NCI-H146 treated with DMSO at 0.1 percent for 48 hours (cell line): ENCODE data around the gene TRAPPC2L.
"Not testable (repeated sequence)": the region's sequence is repeated elsewhere in the genome, so short reads cannot be mapped to it uniquely, and the experiment has no call there.

ENCODE experiments used
- DNase-seq: peaks from one replicate; lab custom pipeline; 2025; ENCODE audit not compliant: unreplicated experiment; lab: John Stamatoyannopoulos, UW

The TRAPPC2L gene

GRCh38 chr16:88817785-88818574, 38.9 kb upstream of the TRAPPC2L start:
- DNase-seq, result no peak

GRCh38 chr16:88818575-88818874, 38.4 kb upstream of the TRAPPC2L start:
- DNase-seq, result no peak

DNA sequence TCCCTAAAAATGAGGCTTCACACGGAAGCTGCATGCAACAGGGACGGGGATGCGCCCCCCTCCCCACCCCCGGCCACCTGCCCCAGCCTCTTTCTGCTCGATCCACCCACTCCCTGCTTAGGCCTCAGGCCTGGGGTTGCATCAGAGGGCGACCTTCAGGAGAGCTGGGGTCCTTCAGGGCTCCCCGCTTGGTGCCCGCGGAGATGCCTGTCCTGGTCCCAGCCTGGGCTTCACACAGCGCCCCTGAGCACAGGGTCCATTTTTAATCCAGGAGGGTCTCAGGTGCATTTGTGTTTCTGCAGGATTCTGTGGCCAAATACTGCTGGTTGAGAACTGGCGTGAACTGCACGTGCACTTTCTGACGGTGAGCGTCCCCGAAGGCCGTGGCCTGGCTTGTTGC, 37.8 kb upstream of the TRAPPC2L start:
- DNase-seq, result no peak

- no peak for DNase-seq
Observed at GRCh38 chr16:88820385-88821025, 36.4 kb upstream of the TRAPPC2L start.

DNA sequence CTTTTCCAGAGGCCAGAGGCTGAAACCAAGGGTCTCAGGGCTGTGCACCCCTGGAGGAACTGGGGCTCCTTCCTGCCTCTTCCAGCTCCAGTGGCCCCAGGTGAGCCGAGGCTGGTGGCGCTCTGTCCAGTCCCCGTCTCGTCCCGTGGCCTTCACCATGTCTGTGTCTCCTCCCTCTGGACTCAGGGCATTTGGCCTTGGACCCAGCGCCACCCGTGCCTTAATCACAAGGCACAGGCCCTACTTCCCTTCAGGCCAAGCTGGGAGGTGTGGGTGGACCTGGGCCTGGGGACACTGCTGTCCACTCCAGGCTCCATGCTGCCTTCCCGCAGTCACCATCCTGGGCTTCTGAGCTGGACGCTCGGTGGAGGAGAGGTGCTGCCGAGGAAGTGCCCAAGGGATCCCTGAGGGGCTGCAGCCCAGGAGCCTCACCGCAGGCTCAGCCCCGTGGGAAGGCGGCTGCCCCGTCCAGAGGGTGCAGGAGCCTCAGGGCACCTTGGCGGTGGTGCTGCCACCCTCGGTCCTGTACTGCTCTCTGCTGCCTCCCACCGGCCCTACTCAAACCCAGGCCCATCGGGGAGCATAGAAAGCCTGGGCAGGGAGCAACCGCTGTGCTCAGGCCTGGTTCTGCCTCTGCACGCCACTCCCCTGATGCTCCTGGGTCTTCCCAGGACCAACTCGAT, 35.6 kb upstream of the TRAPPC2L start:
- DNase-seq, result no peak

- DNase-seq, result no peak
Observed at GRCh38 chr16:88822281-88823040, 34.5 kb upstream of the TRAPPC2L start.

- not testable (repeated sequence) for DNase-seq
Observed at GRCh38 chr16:88823646-88824045, 33.3 kb upstream of the TRAPPC2L start.

DNA sequence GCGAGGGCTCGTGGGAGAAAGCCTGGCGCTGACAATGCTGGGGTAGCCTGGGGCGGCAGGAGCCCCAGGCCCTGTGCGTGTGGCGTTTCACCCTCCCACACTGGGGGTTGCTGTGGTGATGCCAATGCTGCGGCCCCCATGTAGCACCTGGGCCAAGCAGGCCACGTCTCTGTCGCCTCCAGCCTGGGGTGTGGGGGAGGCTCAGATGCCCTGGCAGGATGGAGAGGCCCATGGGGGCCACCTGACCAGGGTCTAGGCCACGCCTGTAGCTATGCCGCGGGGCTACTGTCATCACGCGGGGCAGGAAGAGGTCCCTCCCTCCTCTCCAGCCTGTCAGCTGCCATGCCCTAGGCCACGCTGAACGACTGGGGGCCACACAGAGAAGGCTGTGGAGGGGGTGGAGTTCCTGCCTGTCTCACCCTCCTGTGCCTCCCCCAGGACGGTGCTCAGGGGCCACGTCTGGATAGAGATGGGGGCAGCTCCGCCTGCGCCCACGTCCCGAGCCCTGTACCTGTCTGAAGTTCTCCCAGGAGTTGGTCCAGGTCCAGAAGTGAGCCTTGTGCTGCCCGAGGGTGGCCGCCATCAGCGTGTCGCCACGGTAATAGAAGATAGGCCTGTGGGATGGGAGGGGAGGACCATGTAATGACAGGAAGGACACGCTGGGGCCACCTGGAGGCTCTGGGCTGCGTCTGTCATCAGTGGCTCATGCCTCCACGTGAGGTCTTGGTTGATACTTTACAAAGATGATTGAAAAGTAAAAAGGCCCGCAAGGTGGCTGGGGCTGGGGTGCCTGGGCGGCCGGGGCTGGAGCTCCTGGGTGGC, 32.5 kb upstream of the TRAPPC2L start:
- DNase-seq, result no peak

- DNase-seq, result no peak
Observed at GRCh38 chr16:88825146-88825545, 31.8 kb upstream of the TRAPPC2L start.

DNA sequence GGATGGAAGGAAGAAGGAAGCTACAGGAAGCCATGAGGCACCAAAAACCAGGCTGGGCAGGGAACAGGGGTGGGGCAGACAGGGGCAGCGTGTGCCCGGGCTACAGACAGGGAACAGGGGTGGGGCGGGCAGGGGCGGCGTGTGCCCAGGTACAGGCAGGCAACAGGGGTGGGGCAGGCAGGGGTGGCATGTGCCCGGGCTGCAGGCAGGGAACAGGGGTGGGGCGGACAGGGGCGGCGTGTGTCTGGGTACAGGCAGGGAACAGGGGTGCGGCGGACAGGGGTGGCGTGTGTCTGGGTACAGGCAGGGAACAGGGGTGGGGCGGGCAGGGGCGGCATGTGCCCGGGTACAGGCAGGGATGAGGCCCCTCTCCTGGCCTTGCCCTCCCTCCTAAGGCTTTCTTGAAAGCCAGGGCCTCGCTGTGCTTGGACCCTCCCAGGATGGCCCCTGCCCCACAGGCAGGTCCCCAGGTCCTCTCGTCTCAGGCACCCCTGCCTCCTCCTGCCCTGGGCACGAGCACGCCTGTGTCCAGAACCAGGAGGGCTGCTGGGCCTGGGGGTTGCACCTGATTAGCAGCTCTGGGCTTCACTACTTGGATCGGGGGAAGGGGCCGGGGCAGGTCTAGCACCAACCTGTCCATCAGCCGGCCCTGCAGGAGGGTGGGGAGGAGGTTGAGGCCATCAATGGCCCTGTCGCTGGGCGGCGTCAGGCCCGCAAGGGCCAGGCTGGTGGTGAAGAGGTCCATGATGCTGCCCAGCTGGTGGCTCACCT, 30.7 kb upstream of the TRAPPC2L start:
- DNase-seq, result no peak

DNA sequence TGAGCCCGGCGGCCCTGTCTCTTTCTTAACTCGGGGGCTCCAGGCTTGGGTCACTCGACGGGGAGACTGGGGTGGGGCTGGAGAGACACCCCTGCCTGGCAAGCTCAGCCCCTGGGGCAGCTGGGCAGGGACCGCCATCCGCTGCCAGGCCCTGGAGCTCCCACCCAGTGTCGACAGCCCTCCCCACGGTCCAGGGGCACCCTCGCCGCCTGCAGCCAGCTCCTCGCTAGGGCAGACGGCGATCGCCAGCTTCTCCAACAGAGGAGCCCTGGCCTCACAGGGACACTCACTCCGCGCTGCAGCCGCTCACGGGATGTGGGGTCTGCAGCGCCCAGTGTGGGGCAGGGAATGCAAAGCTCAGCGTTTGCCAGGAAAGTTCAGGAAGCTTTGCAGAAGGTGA, 29.2 kb upstream of the TRAPPC2L start:
- DNase-seq, result no peak

DNA sequence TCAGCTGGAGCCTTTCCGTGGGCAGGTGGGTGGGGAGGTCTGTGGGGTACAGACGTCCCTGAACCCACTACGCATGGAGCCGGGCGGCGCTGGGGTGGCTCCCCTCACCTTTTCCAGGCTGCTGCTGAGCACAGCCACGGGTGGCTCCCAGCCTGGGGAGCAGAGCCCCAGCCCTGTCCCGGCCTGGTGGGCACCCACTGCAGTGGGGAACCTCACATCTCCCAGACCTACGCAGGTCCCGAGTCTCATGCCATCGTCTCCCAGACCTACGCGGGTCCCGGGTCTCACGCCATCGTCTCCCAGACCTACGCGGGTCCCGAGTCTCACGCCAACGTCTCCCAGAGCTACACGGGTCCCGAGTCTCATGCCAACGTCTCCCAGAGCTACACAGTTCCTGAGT, 28.2 kb upstream of the TRAPPC2L start:
- DNase-seq, result no peak

GRCh38 chr16:88830258-88830657, 26.7 kb upstream of the TRAPPC2L start:
- no peak for DNase-seq

GRCh38 chr16:88830783-88831182, 26.1 kb upstream of the TRAPPC2L start:
- no peak for DNase-seq

DNA sequence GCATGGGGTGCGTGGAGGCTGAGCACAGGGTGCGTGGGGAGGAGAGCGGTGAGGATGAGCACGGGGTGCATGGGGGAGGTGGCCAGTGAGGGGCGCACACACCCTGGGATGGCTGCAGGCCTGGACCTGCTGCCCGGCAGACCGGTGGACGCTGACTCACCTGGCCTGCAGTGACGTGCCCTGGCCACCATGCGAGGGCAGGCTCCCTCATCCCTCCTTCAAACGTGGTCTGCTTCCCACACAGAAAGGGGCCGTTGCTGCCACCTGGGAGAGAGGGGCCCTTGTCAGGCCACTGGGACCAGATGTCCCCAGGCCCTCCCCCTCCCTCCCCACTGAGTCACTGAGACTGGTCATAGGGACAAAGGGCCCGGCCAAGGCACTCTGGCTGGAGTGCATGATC, 25.1 kb upstream of the TRAPPC2L start:
- no peak for DNase-seq

GRCh38 chr16:88833086-88833485, 23.8 kb upstream of the TRAPPC2L start:
- no peak for DNase-seq

DNA sequence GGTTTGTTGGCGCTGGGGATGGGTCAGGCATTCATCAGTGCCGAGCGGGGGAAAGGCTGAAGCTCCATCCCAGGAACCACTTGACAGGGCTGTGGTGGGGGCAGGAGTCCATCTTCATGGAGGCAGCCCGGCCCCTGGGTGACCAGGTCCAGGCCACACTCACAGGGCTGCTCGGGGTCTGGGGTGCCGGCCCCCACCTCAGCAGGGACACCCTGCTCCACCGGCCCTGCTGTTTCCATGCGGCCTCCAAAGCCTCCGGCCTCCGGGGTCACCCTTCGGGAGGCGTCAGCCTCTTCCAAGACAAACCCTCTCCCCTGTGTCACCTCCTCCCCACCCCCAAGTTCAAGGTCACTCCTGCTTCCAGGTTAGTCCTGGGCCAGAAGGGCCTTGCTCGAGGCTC, 22.3 kb upstream of the TRAPPC2L start:
- DNase-seq, result no peak

GRCh38 chr16:88835383-88835782, 21.5 kb upstream of the TRAPPC2L start:
- DNase-seq, result no peak

- no peak for DNase-seq
Observed at GRCh38 chr16:88835818-88836217, 21.1 kb upstream of the TRAPPC2L start.

GRCh38 chr16:88836791-88837190, 20.1 kb upstream of the TRAPPC2L start:
- no peak for DNase-seq
